ENCODE data around the gene CARD11. TPM values are rescaled to one million over a fixed set of nuclear protein-coding genes. Genes with fewer than 3 reads are reported as not detected.

The CARD11 gene
- total and polyA plus RNA-seq, 2 donors (not counting 1 experiment from before 2014, with no cell fraction given), result 129 to 135 TPM

GRCh38 chr7:2864204-2864985 is 179.3 kb downstream of the CARD11 start:
- 92% methylated on average over 6 of the region's 12 CpGs for WGBS (ENCODE audit: insufficient coverage)

More at GRCh38 chr7:2864204-2864985, 179.3 kb downstream of the CARD11 start:
- intact Hi-C loops (cut with micrococcal nuclease), result loop anchor here (10.0 kb wide), 1 partner anchor 200 kb away; no protein-coding TSS in a partner anchor
- CTCF ChIA-PET, result interaction anchor here (0.7 to 5.3 kb wide), 29 partner anchors 10 to 1033 kb away, joined by 3 to 57 read pairs (median 4); no protein-coding TSS in a partner anchor
- no peak for TF ChIP-seq CTCF (IDR thresholded peaks at IDR 0.05)
- TF ChIP-seq EZH2 (IDR thresholded peaks at IDR 0.05; ENCODE audit: borderline replicate concordance, insufficient read depth, low read depth, low read length, poor library complexity, severe bottlenecking), result no peak
- peaks cover 13 to 28% of the 10 kb centered on the region in 2 donors for H3K4me1 ChIP-seq (ENCODE audit: control insufficient read depth in 2 of 2, insufficient read depth in 2 of 2, low read length in 2 of 2)
- ATAC-seq (ENCODE audit: low read depth), result no peak
- no peaks in the 10 kb centered on the region for H3K27me3 ChIP-seq (replicated peaks in 1 of 4; ENCODE audit: control extremely low read depth in 1 of 4, control insufficient read depth in 3 of 4, insufficient read depth in 4 of 4, low read length in 3 of 4)
- H3K9ac ChIP-seq (ENCODE audit: low read length), result no peak overlapping the region
- H4K20me1 ChIP-seq (ENCODE audit: control insufficient read depth, insufficient read depth, low read length, poor library complexity, severe bottlenecking), result no peaks in the 10 kb centered on the region
- H3K4me2 ChIP-seq (replicated peaks; ENCODE audit: low read depth, low read length, poor library complexity, severe bottlenecking), result peak overlapping the region; percentile 55
- no peak for DNase-seq
- peak overlapping the region; percentile 85 for H2AFZ ChIP-seq (ENCODE audit: insufficient read depth, low read depth, low read length, poor library complexity, severe bottlenecking)
- peak overlapping the region; percentile 73 for H3K4me3 Mint-ChIP-seq
- H3K27me3 Mint-ChIP-seq, result no peaks in the 10 kb centered on the region
- H3K27ac ChIP-seq (ENCODE audit: low read length in 2 of 2), result no peak overlapping the region
- H3K4me1 Mint-ChIP-seq, result peaks cover 30% of the 10 kb centered on the region
- no peaks in the 10 kb centered on the region for H3K36me3 ChIP-seq (replicated peaks in 1 of 2; ENCODE audit: control extremely low read depth in 1 of 2, control insufficient read depth in 1 of 2, extremely low read depth in 1 of 2, insufficient read depth in 2 of 2, low read length in 1 of 2)
- H3K4me3 ChIP-seq (ENCODE audit: control extremely low read depth in 1 of 5, extremely low read depth in 1 of 5, insufficient read depth in 1 of 5, low read depth in 2 of 5, low read length in 4 of 5), result no peak overlapping the region
- H3K9me3 ChIP-seq (ENCODE audit: control extremely low read depth in 1 of 3, control insufficient read depth in 2 of 3, insufficient read depth in 1 of 3, low read length in 2 of 3), result no peaks in the 10 kb centered on the region
- POLR2A ChIA-PET, result no interaction called here
- peak overlapping the region; percentile 84 for H3K27ac Mint-ChIP-seq
- no peaks in the 10 kb centered on the region for H3K79me2 ChIP-seq (ENCODE audit: control insufficient read depth, insufficient read depth, low read length)
- H3K9me3 Mint-ChIP-seq (ENCODE audit: insufficient read depth), result no peaks in the 10 kb centered on the region
